HepG2 (cell line): ENCODE results near the gene NUP62. TPM values are rescaled to one million over a fixed set of nuclear protein-coding genes. Genes with fewer than 3 reads are reported as not detected.

Experiments used
- FOSL2 ChIP-seq: sonication (generic); formaldehyde crosslinking; IDR thresholded peaks from 2 replicates; pipeline ENCODE4 v1.4.0; 2020; ENCODE audit warnings: missing genetic modification reagents
- FOXM1 ChIP-seq: sonication (generic); formaldehyde crosslinking; IDR thresholded peaks from 2 replicates; pipeline ENCODE4 v1.5.0; 2020; ENCODE audit warnings: missing genetic modification reagents
- HNRNPLL ChIP-seq: fragments of 200-400 bp; formaldehyde crosslinking; IDR thresholded peaks from 2 replicates; pipeline ENCODE4 v1.6.1; 2017; ENCODE audit warnings: mild to moderate bottlenecking, low read depth, low read length; ENCODE audit not compliant: poor library complexity, severe bottlenecking
- MIXL1 ChIP-seq: IDR thresholded peaks from 2 replicates; pipeline ENCODE4 v1.6.1; 2016
- RELA ChIP-seq: sonication (generic); formaldehyde crosslinking; IDR thresholded peaks from 2 replicates; pipeline ENCODE4 v1.4.0; 2020; ENCODE audit warnings: missing genetic modification reagents
- SP140L ChIP-seq: sonication (generic); formaldehyde crosslinking; IDR thresholded peaks from 2 replicates; pipeline ENCODE4 v1.4.0; 2020; ENCODE audit warnings: missing genetic modification reagents, borderline replicate concordance
- ZNF121 ChIP-seq: sonication (generic); formaldehyde crosslinking; IDR thresholded peaks from 2 replicates; pipeline ENCODE4 v1.5.0; 2020; ENCODE audit warnings: mild to moderate bottlenecking, missing genetic modification reagents
- ZNF329 ChIP-seq: sonication (generic); formaldehyde crosslinking; IDR thresholded peaks from 2 replicates; pipeline ENCODE4 v1.9.0; 2021; ENCODE audit warnings: low read depth, mild to moderate bottlenecking, missing genetic modification reagents
- ZNF501 ChIP-seq: sonication (generic); formaldehyde crosslinking; IDR thresholded peaks from 2 replicates; pipeline ENCODE4 v1.5.1; 2020; ENCODE audit warnings: mild to moderate bottlenecking, moderate library complexity, missing genetic modification reagents
- ZNF660 ChIP-seq: sonication (generic); formaldehyde crosslinking; IDR thresholded peaks from 2 replicates; pipeline ENCODE4 v1.5.1; 2020; ENCODE audit warnings: mild to moderate bottlenecking, low read depth, missing genetic modification reagents, borderline replicate concordance
- ZNF782 ChIP-seq: sonication (generic); formaldehyde crosslinking; IDR thresholded peaks from 2 replicates; pipeline ENCODE4 v1.4.0; 2020; ENCODE audit warnings: missing genetic modification reagents, mild to moderate bottlenecking, borderline replicate concordance
- polyA plus RNA-seq, 8 experiments: library from polyadenylated mRNA; depleted of rRNA in 3 of 8; stranded (reverse) in 7 of 8; unstranded in 1 of 8; fragments of >200 nt; fragmentation: Illumina TruSeq in 4 of 8; extraction: Trizol in 4 of 8; gene quantifications; 2 replicates each; pipeline versions ENCODE4 v1.2.1 to v1.2.3, GENCODE V29; 2011 to 2016; ENCODE audit warnings: low read depth in 4 of 8, missing spikeins in 1 of 8, mixed read lengths in 1 of 8; ENCODE audit not compliant: insufficient read depth in 1 of 8
- total RNA-seq, 5 experiments: library from RNA; depleted of rRNA; stranded (reverse); fragments of >200 nt; fragmentation: Illumina TruSeq; extraction: Trizol; gene quantifications; 2 replicates each; pipeline ENCODE4 v1.2.3, GENCODE V29; 2016; ENCODE audit warnings: low read depth in 1 of 5
- TF ChIP-seq, protein P1 (sequence below): sonication (generic); formaldehyde crosslinking; IDR thresholded peaks from 2 replicates; pipeline ENCODE4; 2020; ENCODE audit warnings: missing genetic modification reagents, mild to moderate bottlenecking, borderline replicate concordance
- TF ChIP-seq, protein P2 (sequence below): IDR thresholded peaks from 2 replicates; pipeline ENCODE4 v1.6.1; 2018; ENCODE audit warnings: missing genetic modification reagents
- TF ChIP-seq, protein P3 (sequence below): sonication (generic); formaldehyde crosslinking; IDR thresholded peaks from 2 replicates; pipeline ENCODE4 v1.8.1; 2023; ENCODE audit warnings: missing genetic modification reagents, mild to moderate bottlenecking, borderline replicate concordance
- TF ChIP-seq, protein P4 (sequence below): sonication (generic); formaldehyde crosslinking; IDR thresholded peaks from 2 replicates; pipeline ENCODE4 v1.4.0; 2020; ENCODE audit warnings: missing genetic modification reagents, borderline replicate concordance
- TF ChIP-seq, protein P5 (sequence below): sonication (generic); formaldehyde crosslinking; IDR thresholded peaks from 2 replicates; pipeline ENCODE4 v1.4.0; 2020; ENCODE audit warnings: missing genetic modification reagents

The NUP62 gene
- total and polyA plus RNA-seq, 2 of the 13 experiments (the other 11 are each of a cell fraction or from before 2014, with no cell fraction given), result 16.5 to 41.5 TPM

DNA sequence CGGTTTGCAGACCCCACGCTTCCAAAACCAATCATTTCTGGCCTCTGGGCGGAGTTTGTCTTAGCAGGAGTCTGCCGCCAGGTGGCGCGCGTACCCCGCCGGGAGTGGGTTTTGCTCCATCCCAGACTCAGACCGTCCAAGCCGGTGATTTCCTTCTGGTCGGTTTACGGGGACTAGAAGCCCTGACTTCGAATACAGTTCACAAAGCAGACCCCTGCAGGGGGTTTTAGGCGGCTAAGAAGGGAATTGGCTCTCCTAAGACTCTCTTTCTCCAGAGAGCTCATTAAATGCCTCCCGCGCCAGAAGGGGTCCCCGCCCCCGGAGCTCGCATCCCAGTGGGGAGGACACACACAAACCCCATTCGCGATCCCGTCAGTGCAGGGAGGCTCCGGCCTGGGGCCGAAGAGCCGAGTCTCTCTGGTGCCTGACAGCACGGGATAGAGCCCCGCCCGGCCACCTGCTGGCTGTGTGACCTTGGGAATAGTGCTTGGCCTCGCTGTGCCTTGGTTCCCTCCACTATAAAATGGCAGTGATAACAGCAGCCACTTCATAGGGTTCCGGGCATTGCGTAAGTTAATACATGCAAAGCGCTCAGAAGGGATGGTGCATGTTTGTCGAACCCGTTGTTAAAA lies 8.6 kb upstream of the NUP62 start (continued):
- 0 out of 2 replicates have a peak, but pooled peaks have one; percentile 47 for TF ChIP-seq RELA (CRISPR knock-in tag)
- 0 out of 2 replicates have a peak, but pooled peaks have one; percentile 22 for TF ChIP-seq MIXL1 (CRISPR knock-in tag)
- 0 out of 2 replicates have a peak, but pooled peaks have one; percentile 38 for TF ChIP-seq FOSL2 (CRISPR knock-in tag)
- TF ChIP-seq, protein P1, sequence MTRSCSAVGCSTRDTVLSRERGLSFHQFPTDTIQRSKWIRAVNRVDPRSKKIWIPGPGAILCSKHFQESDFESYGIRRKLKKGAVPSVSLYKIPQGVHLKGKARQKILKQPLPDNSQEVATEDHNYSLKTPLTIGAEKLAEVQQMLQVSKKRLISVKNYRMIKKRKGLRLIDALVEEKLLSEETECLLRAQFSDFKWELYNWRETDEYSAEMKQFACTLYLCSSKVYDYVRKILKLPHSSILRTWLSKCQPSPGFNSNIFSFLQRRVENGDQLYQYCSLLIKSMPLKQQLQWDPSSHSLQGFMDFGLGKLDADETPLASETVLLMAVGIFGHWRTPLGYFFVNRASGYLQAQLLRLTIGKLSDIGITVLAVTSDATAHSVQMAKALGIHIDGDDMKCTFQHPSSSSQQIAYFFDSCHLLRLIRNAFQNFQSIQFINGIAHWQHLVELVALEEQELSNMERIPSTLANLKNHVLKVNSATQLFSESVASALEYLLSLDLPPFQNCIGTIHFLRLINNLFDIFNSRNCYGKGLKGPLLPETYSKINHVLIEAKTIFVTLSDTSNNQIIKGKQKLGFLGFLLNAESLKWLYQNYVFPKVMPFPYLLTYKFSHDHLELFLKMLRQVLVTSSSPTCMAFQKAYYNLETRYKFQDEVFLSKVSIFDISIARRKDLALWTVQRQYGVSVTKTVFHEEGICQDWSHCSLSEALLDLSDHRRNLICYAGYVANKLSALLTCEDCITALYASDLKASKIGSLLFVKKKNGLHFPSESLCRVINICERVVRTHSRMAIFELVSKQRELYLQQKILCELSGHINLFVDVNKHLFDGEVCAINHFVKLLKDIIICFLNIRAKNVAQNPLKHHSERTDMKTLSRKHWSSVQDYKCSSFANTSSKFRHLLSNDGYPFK (CRISPR knock-in tag), result no peak
- TF ChIP-seq ZNF660 (CRISPR knock-in tag), result no peak
- TF ChIP-seq HNRNPLL, result peak; percentile 42
- TF ChIP-seq, protein P2, sequence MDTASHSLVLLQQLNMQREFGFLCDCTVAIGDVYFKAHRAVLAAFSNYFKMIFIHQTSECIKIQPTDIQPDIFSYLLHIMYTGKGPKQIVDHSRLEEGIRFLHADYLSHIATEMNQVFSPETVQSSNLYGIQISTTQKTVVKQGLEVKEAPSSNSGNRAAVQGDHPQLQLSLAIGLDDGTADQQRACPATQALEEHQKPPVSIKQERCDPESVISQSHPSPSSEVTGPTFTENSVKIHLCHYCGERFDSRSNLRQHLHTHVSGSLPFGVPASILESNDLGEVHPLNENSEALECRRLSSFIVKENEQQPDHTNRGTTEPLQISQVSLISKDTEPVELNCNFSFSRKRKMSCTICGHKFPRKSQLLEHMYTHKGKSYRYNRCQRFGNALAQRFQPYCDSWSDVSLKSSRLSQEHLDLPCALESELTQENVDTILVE, result peak; percentile 39; the same call in 1 of the 2 replicates
- TF ChIP-seq, protein P3, sequence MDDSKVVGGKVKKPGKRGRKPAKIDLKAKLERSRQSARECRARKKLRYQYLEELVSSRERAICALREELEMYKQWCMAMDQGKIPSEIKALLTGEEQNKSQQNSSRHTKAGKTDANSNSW (CRISPR knock-in tag), result no peak
- TF ChIP-seq FOXM1 (CRISPR knock-in tag), result no peak
- TF ChIP-seq ZNF329 (CRISPR knock-in tag), result no peak
- TF ChIP-seq ZNF782 (CRISPR knock-in tag), result no peak
- TF ChIP-seq ZNF501 (CRISPR knock-in tag), result peak; percentile 76
- 0 out of 2 replicates have a peak, but pooled peaks have one; percentile 30 for TF ChIP-seq SP140L (CRISPR knock-in tag)
- TF ChIP-seq, protein P4, sequence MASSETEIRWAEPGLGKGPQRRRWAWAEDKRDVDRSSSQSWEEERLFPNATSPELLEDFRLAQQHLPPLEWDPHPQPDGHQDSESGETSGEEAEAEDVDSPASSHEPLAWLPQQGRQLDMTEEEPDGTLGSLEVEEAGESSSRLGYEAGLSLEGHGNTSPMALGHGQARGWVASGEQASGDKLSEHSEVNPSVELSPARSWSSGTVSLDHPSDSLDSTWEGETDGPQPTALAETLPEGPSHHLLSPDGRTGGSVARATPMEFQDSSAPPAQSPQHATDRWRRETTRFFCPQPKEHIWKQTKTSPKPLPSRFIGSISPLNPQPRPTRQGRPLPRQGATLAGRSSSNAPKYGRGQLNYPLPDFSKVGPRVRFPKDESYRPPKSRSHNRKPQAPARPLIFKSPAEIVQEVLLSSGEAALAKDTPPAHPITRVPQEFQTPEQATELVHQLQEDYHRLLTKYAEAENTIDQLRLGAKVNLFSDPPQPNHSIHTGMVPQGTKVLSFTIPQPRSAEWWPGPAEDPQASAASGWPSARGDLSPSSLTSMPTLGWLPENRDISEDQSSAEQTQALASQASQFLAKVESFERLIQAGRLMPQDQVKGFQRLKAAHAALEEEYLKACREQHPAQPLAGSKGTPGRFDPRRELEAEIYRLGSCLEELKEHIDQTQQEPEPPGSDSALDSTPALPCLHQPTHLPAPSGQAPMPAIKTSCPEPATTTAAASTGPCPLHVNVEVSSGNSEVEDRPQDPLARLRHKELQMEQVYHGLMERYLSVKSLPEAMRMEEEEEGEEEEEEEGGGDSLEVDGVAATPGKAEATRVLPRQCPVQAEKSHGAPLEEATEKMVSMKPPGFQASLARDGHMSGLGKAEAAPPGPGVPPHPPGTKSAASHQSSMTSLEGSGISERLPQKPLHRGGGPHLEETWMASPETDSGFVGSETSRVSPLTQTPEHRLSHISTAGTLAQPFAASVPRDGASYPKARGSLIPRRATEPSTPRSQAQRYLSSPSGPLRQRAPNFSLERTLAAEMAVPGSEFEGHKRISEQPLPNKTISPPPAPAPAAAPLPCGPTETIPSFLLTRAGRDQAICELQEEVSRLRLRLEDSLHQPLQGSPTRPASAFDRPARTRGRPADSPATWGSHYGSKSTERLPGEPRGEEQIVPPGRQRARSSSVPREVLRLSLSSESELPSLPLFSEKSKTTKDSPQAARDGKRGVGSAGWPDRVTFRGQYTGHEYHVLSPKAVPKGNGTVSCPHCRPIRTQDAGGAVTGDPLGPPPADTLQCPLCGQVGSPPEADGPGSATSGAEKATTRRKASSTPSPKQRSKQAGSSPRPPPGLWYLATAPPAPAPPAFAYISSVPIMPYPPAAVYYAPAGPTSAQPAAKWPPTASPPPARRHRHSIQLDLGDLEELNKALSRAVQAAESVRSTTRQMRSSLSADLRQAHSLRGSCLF (CRISPR knock-in tag), result no peak
- TF ChIP-seq, protein P5, sequence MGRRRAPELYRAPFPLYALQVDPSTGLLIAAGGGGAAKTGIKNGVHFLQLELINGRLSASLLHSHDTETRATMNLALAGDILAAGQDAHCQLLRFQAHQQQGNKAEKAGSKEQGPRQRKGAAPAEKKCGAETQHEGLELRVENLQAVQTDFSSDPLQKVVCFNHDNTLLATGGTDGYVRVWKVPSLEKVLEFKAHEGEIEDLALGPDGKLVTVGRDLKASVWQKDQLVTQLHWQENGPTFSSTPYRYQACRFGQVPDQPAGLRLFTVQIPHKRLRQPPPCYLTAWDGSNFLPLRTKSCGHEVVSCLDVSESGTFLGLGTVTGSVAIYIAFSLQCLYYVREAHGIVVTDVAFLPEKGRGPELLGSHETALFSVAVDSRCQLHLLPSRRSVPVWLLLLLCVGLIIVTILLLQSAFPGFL, result no peak
- no peak for TF ChIP-seq ZNF121 (CRISPR knock-in tag)
